Heart left ventricle (tissue), 16 donors: ENCODE results near the gene FAR2. TPM values are rescaled to one million over a fixed set of nuclear protein-coding genes. Genes with fewer than 3 reads are reported as not detected.

Experiments used
- ATAC-seq, 4 donors: fragments of 200-7000 bp; cut with Tn5 transposase; one replicate each; pipeline ENCODE4 v1.9.1; 2020 to 2022; ENCODE audit warnings: moderate library complexity in 4 of 4, mild to moderate bottlenecking in 3 of 4, moderate number of reproducible peaks in 1 of 4
- DNase-seq, 5 donors: peaks; one replicate each; pipeline ENCODE4 v3.0.0-alpha.2; 2020
- H3K27ac ChIP-seq, 12 donors: fragments of 200-600 bp; sonication (generic) in 4 of 12; one replicate each; pipeline versions ENCODE4 v1.5.0 to v1.8.0; 2016 to 2022; ENCODE audit warnings: mild to moderate bottlenecking in 2 of 12
- H3K27me3 ChIP-seq, 9 donors: fragments of 200-600 bp; sonication (generic) in 2 of 9; one replicate each; pipeline versions ENCODE4 v1.5.1 to v1.8.0; 2016 to 2022; ENCODE audit warnings: mild to moderate bottlenecking in 3 of 9
- H3K36me3 ChIP-seq, 9 donors: fragments of 200-600 bp; sonication (generic) in 2 of 9; one replicate each; pipeline versions ENCODE4 v1.5.0 to v1.8.0; 2018 to 2022; ENCODE audit warnings: mild to moderate bottlenecking in 2 of 9
- H3K4me1 ChIP-seq, 12 donors: fragments of 200-600 bp; sonication (generic) in 4 of 12; one replicate each; pipeline versions ENCODE4 v1.5.0 to v1.8.0; 2016 to 2022; ENCODE audit warnings: mild to moderate bottlenecking in 3 of 12
- H3K4me3 ChIP-seq, 12 donors: fragments of 200-600 bp; sonication (generic) in 4 of 12; one replicate each; pipeline versions ENCODE4 v1.5.0 to v1.8.0; 2017 to 2022; ENCODE audit warnings: mild to moderate bottlenecking in 9 of 12, moderate library complexity in 4 of 12
- H3K9me3 ChIP-seq, 12 donors: fragments of 200-600 bp; sonication (generic) in 4 of 12; one replicate each; pipeline versions ENCODE4 v1.5.0 to v1.8.0; 2016 to 2022; ENCODE audit warnings: mild to moderate bottlenecking in 1 of 12
- CTCF ChIP-seq, 12 donors: fragments of 200-600 bp; sonication (generic) in 4 of 12; IDR thresholded peaks; one replicate each; pipeline versions ENCODE4 v1.5.0 to v1.8.0; 2018 to 2022; ENCODE audit warnings: antibody characterized with exemption in 12 of 12, mild to moderate bottlenecking in 5 of 12
- POLR2A ChIP-seq, 2 donors: fragments of 450-650 bp; IDR thresholded peaks; one replicate each; pipeline ENCODE4 v1.6.1; 2017; ENCODE audit warnings: antibody characterized with exemption in 2 of 2, mild to moderate bottlenecking in 2 of 2, moderate library complexity in 2 of 2
- WGBS, 4 donors: extraction: QIAGEN DNeasy Blood & Tissue Kit in 2 of 4; methylation state at CpG; one replicate each; pipeline versions ENCODE4 v1.1.5 to v1.1.7; 2013 to 2018; 5-methylcytosine and 5-hydroxymethylcytosine counted together
- intact Hi-C, 10 donors: fragments of 100-400 bp; cut with DNase I; formaldehyde crosslinking; loops; one replicate each; pipeline versions ENCODE4 v1.11.1 to v1.14.2; 2022
- polyA plus RNA-seq, 2 donors: library from polyadenylated mRNA; stranded (reverse); fragments of 200-250 nt; gene quantifications; one replicate each; pipeline ENCODE4 v1.2.3, GENCODE V29; 2013
- total RNA-seq, 9 donors: library from RNA; depleted of rRNA in 2 of 9; stranded (reverse); fragments of >200 nt in 2 of 9; fragmentation: NEBNext Ultra II Directional in 3 of 9; extraction: Animal tissue kit (Norgen Biotek cat#: 25700) in 3 of 9; gene quantifications; one replicate each; pipeline versions ENCODE4 v1.1.0 to v1.2.4, GENCODE V29; 2016 to 2023
- donor health status: ischemic (EF 13 %, LVEDD 7.1; RV severe dilation, severe dysfunction).
- donor health status: healthy with polysubstance abuse.
- donor health status: DM: no; HTN: yes; CAD: no.
- donor health status: DM: no; HTN: no; CAD: no.
- donor health status: ischemic (EF 25% LVEDD 6.9; RV normal size, moderate dysfunction).
- donor health status: ischemic (EF 25% LVEDD 5.7; RV mildly dilated, moderate dysfunction).
- donor health status: healthy.
- donor health status: DM: yes; HTN: yes; CAD: no.
- donor health status: ischemic (EF 35%, LVEDD 5.7; RV mildly dilated, moderate dysfunction).
- donor health status: nonischemic (EF 11% LVEDD 7.7; RV severe dilation, severe dysfunction).
- donor health status: DM: yes; HTN: yes; CAD: no.
- donor health status: PGD.
- donor health status: ischemic (EF 29% LVEDD 5.4; RV normal size, mild dysfunction).
- donor health status: nonischemic (EF 23%, LVEDD 6.1; RV moderate dilation, normal function).

FAR2 gene
- total and polyA plus RNA-seq, 11 donors: 1.1 to 11.6 (median 3.0) TPM

DNA sequence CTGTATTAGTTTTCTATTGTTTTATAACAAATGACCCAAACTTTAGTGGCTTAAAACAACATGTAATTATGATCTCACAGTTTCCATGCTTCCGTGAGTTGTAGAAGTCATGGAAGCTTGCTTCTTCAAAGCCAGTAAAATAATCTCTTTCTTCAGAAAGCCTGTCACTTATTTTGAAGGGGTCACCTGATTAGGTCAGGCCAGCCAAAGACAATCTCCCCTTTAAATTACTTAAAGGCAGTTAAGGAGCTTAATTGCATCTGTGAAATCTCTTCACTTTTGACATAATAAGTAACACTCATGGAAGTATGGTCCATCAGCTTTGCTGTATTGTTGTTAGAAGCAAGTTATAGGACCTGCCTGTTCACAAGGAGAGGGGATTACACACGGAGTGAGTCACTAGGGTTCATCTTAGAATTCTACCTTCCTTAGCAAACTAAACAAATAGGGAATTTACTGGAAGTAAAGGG, 89.8 kb downstream of the FAR2 start:
- Histone ChIP-seq H3K9me3 (no peaks in the 10 kb centered on the region), H3K27me3 (no peaks in the 10 kb centered on the region), H3K4me3 (no peak overlapping the region), H3K27ac (no peak overlapping the region), H3K36me3 (no peaks in the 10 kb centered on the region), H3K4me1 (peaks cover 0 to 28% (median 17%) of the 10 kb centered on the region in 12 donors)
- intact Hi-C loops: no loop called here
- TF ChIP-seq CTCF (IDR thresholded peaks at IDR 0.05): no peak
- no peak for DNase-seq
- ATAC-seq: no peak
- whole genome bisulfite sequencing, 4 donors: 62 to 73% (median 70%) methylated on average over 2 of the region's 2 CpGs

GRCh38 chr12:29239336-29239735, 90.3 kb downstream of the FAR2 start:
- H3K4me3 ChIP-seq: no peak overlapping the region
- no peak for TF ChIP-seq POLR2A (IDR thresholded peaks at IDR 0.05)
- TF ChIP-seq CTCF (IDR thresholded peaks at IDR 0.05): no peak
- peaks cover 0 to 32% (median 17%) of the 10 kb centered on the region in 12 donors for H3K4me1 ChIP-seq
- DNase-seq: no peak
- no peaks in the 10 kb centered on the region for H3K27me3 ChIP-seq
- 67 to 78% (median 69%) methylated on average over 1 of the region's 1 CpG for WGBS, 4 donors
- no peaks in the 10 kb centered on the region for H3K36me3 ChIP-seq
- ATAC-seq: no peak
- H3K27ac ChIP-seq: no peak overlapping the region
- intact Hi-C loops: no loop called here
- no peaks in the 10 kb centered on the region for H3K9me3 ChIP-seq

GRCh38 chr12:29240441-29240840, 91.4 kb downstream of the FAR2 start:
- 83 to 87% (median 86%) methylated on average over 2 of the region's 2 CpGs for WGBS, 4 donors
- Histone ChIP-seq H3K4me1 (peaks cover 0 to 32% (median 17%) of the 10 kb centered on the region in 12 donors), H3K36me3 (no peaks in the 10 kb centered on the region), H3K27ac (no peak overlapping the region), H3K4me3 (no peak overlapping the region), H3K9me3 (no peaks in the 10 kb centered on the region), H3K27me3 (no peaks in the 10 kb centered on the region)
- no peak for ATAC-seq
- intact Hi-C loops: no loop called here
- no peak for DNase-seq
- TF ChIP-seq POLR2A (IDR thresholded peaks at IDR 0.05) (no peak), CTCF (IDR thresholded peaks at IDR 0.05) (no peak)

- TF ChIP-seq POLR2A (IDR thresholded peaks at IDR 0.05): no peak
- TF ChIP-seq CTCF (IDR thresholded peaks at IDR 0.05): peak in 6 of 12 donors; percentile 11 to 41 (median 24)
- H3K9me3 ChIP-seq: no peaks in the 10 kb centered on the region
- no peaks in the 10 kb centered on the region for H3K36me3 ChIP-seq
- WGBS, 4 donors: 29 to 43% (median 37%) methylated on average over 7 of the region's 7 CpGs
- DNase-seq (peak in 4 of 5 donors; percentile 19 to 38 (median 32)), ATAC-seq (peak; percentile 90 to 97 (median 94))
- H3K4me3 ChIP-seq: no peak overlapping the region
- intact Hi-C loops: no loop called here
- no peaks in the 10 kb centered on the region for H3K27me3 ChIP-seq
- H3K27ac ChIP-seq: peak overlapping the region in 11 of 12 donors; percentile 1 to 81 (median 30)
- H3K4me1 ChIP-seq: peaks cover 0 to 32% (median 17%) of the 10 kb centered on the region in 12 donors
Measured at GRCh38 chr12:29241821-29242591, 92.9 kb downstream of the FAR2 start.
